ENCODE measurements around the gene MAN1C1. TPM values are rescaled to one million over a fixed set of nuclear protein-coding genes. Genes with fewer than 3 reads are reported as not detected.

MAN1C1 gene
- total and polyA plus RNA-seq, 2 donors (not counting 3 experiments of a cell fraction or from before 2014, with no cell fraction given), result 1.5 to 4.0 TPM

GRCh38 chr1:25710583-25711347, 94.2 kb downstream of the MAN1C1 start:
- H3K4me2 ChIP-seq (ENCODE audit: insufficient read depth, low read length), result no peak overlapping the region
- no peak overlapping the region for H3K27ac ChIP-seq (ENCODE audit: insufficient read depth, low read depth, low read length)
- no peaks in the 10 kb centered on the region for H3K79me2 ChIP-seq (ENCODE audit: control insufficient read depth, insufficient read depth, low read length)
- DNase-seq (ENCODE audit: low read depth, low spot score) (no peak), FAIRE-seq (no peak)
- H3K4me1 ChIP-seq (ENCODE audit: control insufficient read depth, extremely low read depth, insufficient read depth, low read length), result no peaks in the 10 kb centered on the region
- dilution Hi-C loops (cut with MboI; ENCODE audit: extremely low pct_ligation_motif_present, low sequenced_read_pairs) (no loop called here), intact Hi-C loops (cut with micrococcal nuclease) (no loop called here)
- ChIA-PET CTCF (no interaction called here), POLR2A (no interaction called here)
- no peaks in the 10 kb centered on the region for H3K36me3 ChIP-seq (ENCODE audit: control insufficient read depth in 2 of 2, extremely low read depth in 1 of 2, insufficient read depth in 2 of 2, low read length in 2 of 2)
- no TSS peak for BruUV-seq (replicated peaks)
- no peak overlapping the region for H3K9ac ChIP-seq (replicated peaks; ENCODE audit: extremely low read depth, insufficient read depth, low read length)
- H4K20me1 ChIP-seq (replicated peaks; ENCODE audit: control insufficient read depth, extremely low read depth, insufficient read depth, low read length), result no peaks in the 10 kb centered on the region
- no peak overlapping the region for H2AFZ ChIP-seq (ENCODE audit: low read depth, low read length)
- no peaks in the 10 kb centered on the region for H3K9me1 ChIP-seq (replicated peaks; ENCODE audit: control insufficient read depth, extremely low read depth, insufficient read depth, low read length)
- no peak for TF ChIP-seq MYC (IDR thresholded peaks at IDR 0.05; ENCODE audit: low read depth, low read length)
- no peak for TF ChIP-seq POLR2A (IDR thresholded peaks at IDR 0.05; ENCODE audit: low read depth, low read length)
- TF ChIP-seq CTCF (IDR thresholded peaks at IDR 0.05; ENCODE audit: extremely low read depth in 1 of 2, insufficient read depth in 1 of 2, low read depth in 1 of 2, low read length in 2 of 2), result no peak
- no peak for TF ChIP-seq EZH2 (IDR thresholded peaks at IDR 0.05; ENCODE audit: borderline replicate concordance, low read depth, low read length, severe bottlenecking)
- TF ChIP-seq JUN (IDR thresholded peaks at IDR 0.05; ENCODE audit: borderline replicate concordance, insufficient read depth, insufficient read length, low read depth), result no peak
- no peak for TF ChIP-seq MAX (IDR thresholded peaks at IDR 0.05; ENCODE audit: insufficient read depth, insufficient read length)
- TF ChIP-seq FOS (IDR thresholded peaks at IDR 0.05; ENCODE audit: borderline replicate concordance, insufficient read depth, low read length), result no peak
- no peak for TF ChIP-seq POLR2AphosphoS5 (IDR thresholded peaks at IDR 0.05; ENCODE audit: insufficient read depth, low read depth, low read length)
- no peak for TF ChIP-seq GATA2 (IDR thresholded peaks at IDR 0.05; ENCODE audit: insufficient read depth, insufficient read length, low read depth, low read length)
- H3K27me3 ChIP-seq (ENCODE audit: control insufficient read depth in 2 of 2, insufficient read depth in 2 of 2, low read length in 2 of 2), result peaks cover 0 to 3% of the 10 kb centered on the region in 2 experiments
- no peaks in the 10 kb centered on the region for H3K9me3 ChIP-seq (replicated peaks; ENCODE audit: control insufficient read depth, insufficient read depth, low read length)
- no peak overlapping the region for H3K4me3 ChIP-seq (replicated peaks in 1 of 3; ENCODE audit: insufficient read depth in 1 of 3, low read depth in 1 of 3, low read length in 3 of 3)

Measured in endothelial cell of umbilical vein (primary cell).